ENCODE results near the gene MUC16.

GRCh38 chr19:9044449-9044848 lies 34.2 kb upstream of the MUC16 start:
- TF ChIP-seq CTCF (IDR thresholded peaks at IDR 0.05): no peak
- no peak for TF ChIP-seq POLR2A (IDR thresholded peaks at IDR 0.05)
